ENCODE results near the gene ZNF541.

Gene ZNF541

GRCh38 chr19:47545061-47545948, 27.6 kb downstream of the ZNF541 start:
- no peak for DNase-seq

- DNase-seq, result no peak
Observed at GRCh38 chr19:47544476-47544875, 28.5 kb downstream of the ZNF541 start.

GRCh38 chr19:47544075-47544474, 28.9 kb downstream of the ZNF541 start:
- no peak for DNase-seq

GRCh38 chr19:47542030-47542475, 30.9 kb downstream of the ZNF541 start:
- no peak for DNase-seq

GRCh38 chr19:47541518-47541917, 31.4 kb downstream of the ZNF541 start:
- DNase-seq, result no peak

- DNase-seq, result no peak
Observed at GRCh38 chr19:47540748-47541147, 32.2 kb downstream of the ZNF541 start.

- no peak for DNase-seq
Observed at GRCh38 chr19:47539747-47540311, 33.1 kb downstream of the ZNF541 start.

GRCh38 chr19:47538812-47539211, 34.1 kb downstream of the ZNF541 start:
- DNase-seq, result no peak

- no peak for DNase-seq
Observed at GRCh38 chr19:47537493-47537892, 35.5 kb downstream of the ZNF541 start.

- no peak for DNase-seq
Observed at GRCh38 chr19:47534628-47535027, 38.3 kb downstream of the ZNF541 start.

GRCh38 chr19:47531640-47532387, 41.1 kb downstream of the ZNF541 start:
- no peak for DNase-seq

- no peak for DNase-seq
Observed at GRCh38 chr19:47529018-47529742, 43.8 kb downstream of the ZNF541 start.

- DNase-seq, result no peak
Observed at GRCh38 chr19:47526798-47527197, 46.1 kb downstream of the ZNF541 start.

GRCh38 chr19:47523473-47523872, 49.5 kb downstream of the ZNF541 start:
- no peak for DNase-seq

Data from hypothalamus (tissue), 51 donors.